Esophagus squamous epithelium (tissue), 5 donors: ENCODE measurements around the gene NPR1. TPM values are rescaled to one million over a fixed set of nuclear protein-coding genes. Genes with fewer than 3 reads are reported as not detected.
A peak's percentile ranks its signal among the peaks of the same experiment; 100 is the strongest.
"Not testable (repeated sequence)": the region's sequence is repeated elsewhere in the genome, so short reads cannot be mapped to it uniquely, and the experiment has no call there.

Experiments used
- DNase-seq: peaks from one replicate; lab custom pipeline; 2025; lab: John Stamatoyannopoulos, UW
- H3K27ac ChIP-seq, 4 donors: fragments of 200-600 bp; sonication (generic); one replicate each; pipeline ENCODE4 v1.5.1; 2016 to 2019; ENCODE audit warnings: mild to moderate bottlenecking in 1 of 4
- H3K27me3 ChIP-seq, 4 donors: fragments of 200-600 bp; sonication (generic); 1 replicate in 3 of 4; 2 replicates in 1 of 4; pipeline versions ENCODE4 v1.5.1 to v1.6.0; 2017 to 2021; ENCODE audit warnings: antibody characterized with exemption in 1 of 4
- H3K36me3 ChIP-seq, 3 donors: fragments of 200-600 bp; sonication (generic); one replicate each; pipeline ENCODE4 v1.5.1; 2016 to 2019
- H3K4me1 ChIP-seq, 3 donors: fragments of 200-600 bp; sonication (generic); one replicate each; pipeline ENCODE4 v1.5.1; 2017 to 2019
- H3K4me3 ChIP-seq, 4 donors: fragments of 200-600 bp; sonication (generic); 1 replicate in 3 of 4; 2 replicates in 1 of 4; pipeline ENCODE4 v1.5.1; 2016 to 2019; ENCODE audit warnings: mild to moderate bottlenecking in 2 of 4, moderate library complexity in 1 of 4
- H3K9me3 ChIP-seq, 3 donors: fragments of 200-600 bp; sonication (generic); one replicate each; pipeline ENCODE4 v1.5.1; 2016 to 2019
- CTCF ChIP-seq, 6 experiments: fragments of 450-650 bp in 4 of 6; fragments of 200-600 bp in 2 of 6; sonication (generic) in 2 of 6; IDR thresholded peaks; one replicate each; pipeline ENCODE4 v1.5.1; 2016 to 2019; ENCODE audit warnings: antibody characterized with exemption in 6 of 6, mild to moderate bottlenecking in 4 of 6, moderate library complexity in 4 of 6
- POLR2A ChIP-seq, 4 donors: fragments of 450-650 bp; IDR thresholded peaks; one replicate each; pipeline ENCODE4 v1.6.1; 2017; ENCODE audit warnings: antibody characterized with exemption in 4 of 4, mild to moderate bottlenecking in 4 of 4, moderate library complexity in 3 of 4
- WGBS, 2 donors: methylation state at CpG; one replicate each; pipeline ENCODE4 v1.1.5; 2018; 5-methylcytosine and 5-hydroxymethylcytosine counted together
- intact Hi-C: fragments of 100-400 bp; cut with DNase I; formaldehyde crosslinking; loops from one replicate; pipeline ENCODE4 v1.15.0; 2022
- total RNA-seq, 4 donors: library from RNA; depleted of rRNA; stranded (reverse); fragments of >200 nt; gene quantifications; one replicate each; pipeline ENCODE4 v1.1.0, GENCODE V29; 2016
- donor health status: DM: yes; HTN: yes; CAD: no.

NPR1 gene
- total RNA-seq, 4 donors from 2014 or later: 1.8 to 15.6 (median 6.4) TPM

GRCh38 chr1:153663211-153663610, 15.3 kb upstream of the NPR1 start:
- no peak for TF ChIP-seq CTCF (IDR thresholded peaks at IDR 0.05)
- no peak for TF ChIP-seq POLR2A (IDR thresholded peaks at IDR 0.05)
- intact Hi-C loops: no loop called here

GRCh38 chr1:153667439-153667838, 11.0 kb upstream of the NPR1 start:
- no peak for TF ChIP-seq CTCF (IDR thresholded peaks at IDR 0.05)
- DNase-seq: no peak
- no peaks in the 10 kb centered on the region for H3K9me3 ChIP-seq
- peaks cover 9 to 37% (median 12%) of the 10 kb centered on the region in 3 donors for H3K4me1 ChIP-seq
- H3K27me3 ChIP-seq: no peaks in the 10 kb centered on the region
- intact Hi-C loops: no loop called here
- H3K27ac ChIP-seq: no peak overlapping the region
- H3K36me3 ChIP-seq: peaks cover 32 to 72% (median 64%) of the 10 kb centered on the region in 3 donors
- 88 to 90% methylated on average over 3 to 4 of the region's 4 CpGs for WGBS, 2 donors
- H3K4me3 ChIP-seq: no peak overlapping the region

More at GRCh38 chr1:153663211-153663610, 15.3 kb upstream of the NPR1 start:
- no peak for DNase-seq
- Histone ChIP-seq H3K9me3 (no peaks in the 10 kb centered on the region), H3K4me3 (no peak overlapping the region), H3K27ac (no peak overlapping the region), H3K27me3 (no peaks in the 10 kb centered on the region), H3K36me3 (peaks cover 43 to 84% (median 75%) of the 10 kb centered on the region in 3 donors), H3K4me1 (peaks cover 11 to 21% (median 11%) of the 10 kb centered on the region in 3 donors)
- 75 to 82% methylated on average over 5 of the region's 5 CpGs for WGBS, 2 donors

- H3K9me3 ChIP-seq, DNase-seq, H3K27me3 ChIP-seq, intact Hi-C loops, H3K4me3 ChIP-seq: not testable (repeated sequence)
- H3K4me1 ChIP-seq: peaks cover 9 to 37% (median 12%) of the 10 kb centered on the region in 3 donors
- peaks cover 32 to 60% (median 51%) of the 10 kb centered on the region in 3 donors for H3K36me3 ChIP-seq
- 89 to 96% methylated on average over 7 of the region's 8 CpGs for WGBS, 2 donors
- H3K27ac ChIP-seq: peak overlapping the region in 2 of 4 donors; percentile 1 to 12
These were observed 9.8 kb upstream of the NPR1 start for GRCh38 chr1:153668672-153669071.

- Histone ChIP-seq H3K9me3 (no peaks in the 10 kb centered on the region), H3K36me3 (peaks cover 27 to 51% (median 42%) of the 10 kb centered on the region in 3 donors), H3K27ac (peak overlapping the region in 3 of 4 donors; percentile 86 to 92 (median 92)), H3K4me1 (peaks cover 9 to 37% (median 12%) of the 10 kb centered on the region in 3 donors), H3K27me3 (no peaks in the 10 kb centered on the region), H3K4me3 (peak overlapping the region in 3 of 4 donors; percentile 76 to 87 (median 81))
- no peak for DNase-seq
- 79 to 83% methylated on average over 6 of the region's 6 CpGs for WGBS, 2 donors
- no peak for TF ChIP-seq CTCF (IDR thresholded peaks at IDR 0.05)
- TF ChIP-seq POLR2A (IDR thresholded peaks at IDR 0.05): no peak
- intact Hi-C loops: loop anchor here (10.0 kb wide), 1 partner anchor 315 kb away; the partner anchor contains the start of gene RAB13
These were observed 8.9 kb upstream of the NPR1 start for GRCh38 chr1:153669606-153670005.

GRCh38 chr1:153670257-153670858, 8.1 kb upstream of the NPR1 start:
- no peak for DNase-seq
- Histone ChIP-seq H3K9me3 (no peaks in the 10 kb centered on the region), H3K4me3 (peak overlapping the region; percentile 65 to 87 (median 78)), H3K4me1 (peaks cover 9 to 37% (median 12%) of the 10 kb centered on the region in 3 donors), H3K27ac (peak overlapping the region; percentile 86 to 92 (median 92)), H3K27me3 (no peaks in the 10 kb centered on the region), H3K36me3 (peaks cover 21 to 43% (median 34%) of the 10 kb centered on the region in 3 donors)
- intact Hi-C loops: loop anchor here (10.0 kb wide), 1 partner anchor 314 kb away; the partner anchor contains the start of gene RAB13
- 1% methylated on average over 15 to 21 of the region's 22 CpGs for WGBS, 2 donors
- TF ChIP-seq CTCF (IDR thresholded peaks at IDR 0.05): no peak
- TF ChIP-seq POLR2A (IDR thresholded peaks at IDR 0.05): no peak
